ENCODE results near the gene AGR2. TPM values are rescaled to one million over a fixed set of nuclear protein-coding genes. Genes with fewer than 3 reads are reported as not detected.

AGR2 gene
- total and polyA plus RNA-seq, 2 experiments from 2014 or later, result 173 to 178 TPM

- Histone ChIP-seq H3K27ac (peak overlapping the region; percentile 25), H3K4me1 (ENCODE audit: insufficient read depth) (no peaks in the 10 kb centered on the region), H4K20me1 (ENCODE audit: insufficient read depth, poor library complexity, severe bottlenecking) (no peaks in the 10 kb centered on the region), H2AFZ (no peak overlapping the region), H3K27me3 (no peaks in the 10 kb centered on the region), H3K4me2 (no peak overlapping the region), H3K4me3 (no peak overlapping the region), H3K9me3 (ENCODE audit: low read depth) (no peaks in the 10 kb centered on the region), H3K36me3 (replicated peaks; ENCODE audit: insufficient read depth, low read depth) (no peaks in the 10 kb centered on the region), H3K79me2 (no peaks in the 10 kb centered on the region), H3K9me2 (replicated peaks; ENCODE audit: insufficient read depth) (no peaks in the 10 kb centered on the region)
- 61% methylated on average over 4 of the region's 4 CpGs for WGBS (ENCODE audit: low lambda C conversion rate, missing lambda C conversion rate)
- no peak for TF ChIP-seq EZH2phosphoT487 (IDR thresholded peaks at IDR 0.05; ENCODE audit: low read depth, severe bottlenecking, unreplicated experiment)
- no peak for DNase-seq (ENCODE audit: low spot score)
Observed at GRCh38 chr7:16786257-16786656, 18.5 kb downstream of the AGR2 start.

GRCh38 chr7:16785846-16786245 is 19.0 kb downstream of the AGR2 start:
- H3K27ac ChIP-seq, result peak overlapping the region; percentile 28
- H3K27me3 ChIP-seq, result no peaks in the 10 kb centered on the region
- H3K79me2 ChIP-seq, result no peaks in the 10 kb centered on the region
- WGBS (ENCODE audit: low lambda C conversion rate, missing lambda C conversion rate), result 64% methylated on average over 2 of the region's 2 CpGs
- H2AFZ ChIP-seq, result no peak overlapping the region
- TF ChIP-seq EZH2 (IDR thresholded peaks at IDR 0.05; ENCODE audit: borderline replicate concordance) (no peak), CTCF (IDR thresholded peaks at IDR 0.05; ENCODE audit: poor library complexity) (no peak), EZH2phosphoT487 (IDR thresholded peaks at IDR 0.05; ENCODE audit: low read depth, severe bottlenecking, unreplicated experiment) (no peak)
- no peak overlapping the region for H3K4me2 ChIP-seq
- no peak for DNase-seq (ENCODE audit: low spot score)
- H4K20me1 ChIP-seq (ENCODE audit: insufficient read depth, poor library complexity, severe bottlenecking), result no peaks in the 10 kb centered on the region
- H3K36me3 ChIP-seq (replicated peaks; ENCODE audit: insufficient read depth, low read depth), result no peaks in the 10 kb centered on the region
- no peak overlapping the region for H3K4me3 ChIP-seq
- no peaks in the 10 kb centered on the region for H3K4me1 ChIP-seq (ENCODE audit: insufficient read depth)
- H3K9me3 ChIP-seq (ENCODE audit: low read depth), result no peaks in the 10 kb centered on the region
- no peaks in the 10 kb centered on the region for H3K9me2 ChIP-seq (replicated peaks; ENCODE audit: insufficient read depth)

- TF ChIP-seq EZH2 (IDR thresholded peaks at IDR 0.05; ENCODE audit: borderline replicate concordance), result no peak
- no peak for TF ChIP-seq EZH2phosphoT487 (IDR thresholded peaks at IDR 0.05; ENCODE audit: low read depth, severe bottlenecking, unreplicated experiment)
- no peak for TF ChIP-seq CTCF (IDR thresholded peaks at IDR 0.05; ENCODE audit: poor library complexity)
- H3K79me2 ChIP-seq, result no peaks in the 10 kb centered on the region
- no peak for DNase-seq (ENCODE audit: low spot score)
- no peaks in the 10 kb centered on the region for H3K9me3 ChIP-seq (ENCODE audit: low read depth)
- H3K27ac ChIP-seq, result no peak overlapping the region
- H3K9me2 ChIP-seq (replicated peaks; ENCODE audit: insufficient read depth), result no peaks in the 10 kb centered on the region
- no peak overlapping the region for H3K4me2 ChIP-seq
- no peaks in the 10 kb centered on the region for H4K20me1 ChIP-seq (ENCODE audit: insufficient read depth, poor library complexity, severe bottlenecking)
- H3K36me3 ChIP-seq (replicated peaks; ENCODE audit: insufficient read depth, low read depth), result no peaks in the 10 kb centered on the region
- H3K4me1 ChIP-seq (ENCODE audit: insufficient read depth), result no peaks in the 10 kb centered on the region
- no peak overlapping the region for H2AFZ ChIP-seq
- no peaks in the 10 kb centered on the region for H3K27me3 ChIP-seq
- no peak overlapping the region for H3K4me3 ChIP-seq
- 94% methylated on average over 1 of the region's 1 CpG for WGBS (ENCODE audit: low lambda C conversion rate, missing lambda C conversion rate)
Observed at GRCh38 chr7:16785321-16785720, 19.5 kb downstream of the AGR2 start.

GRCh38 chr7:16780596-16780995 is 24.2 kb downstream of the AGR2 start:
- no peaks in the 10 kb centered on the region for H4K20me1 ChIP-seq (ENCODE audit: insufficient read depth, poor library complexity, severe bottlenecking)
- H3K9me3 ChIP-seq (ENCODE audit: low read depth), result no peaks in the 10 kb centered on the region
- H3K27me3 ChIP-seq, result no peaks in the 10 kb centered on the region
- no peak for TF ChIP-seq EZH2phosphoT487 (IDR thresholded peaks at IDR 0.05; ENCODE audit: low read depth, severe bottlenecking, unreplicated experiment)
- no peak for DNase-seq (ENCODE audit: low spot score)
- no peaks in the 10 kb centered on the region for H3K4me1 ChIP-seq (ENCODE audit: insufficient read depth)
- no peak overlapping the region for H3K4me3 ChIP-seq
- H3K36me3 ChIP-seq (replicated peaks; ENCODE audit: insufficient read depth, low read depth), result no peaks in the 10 kb centered on the region
- H3K9me2 ChIP-seq (replicated peaks; ENCODE audit: insufficient read depth), result no peaks in the 10 kb centered on the region
- H3K4me2 ChIP-seq, result no peak overlapping the region
- H2AFZ ChIP-seq, result no peak overlapping the region
- H3K27ac ChIP-seq, result no peak overlapping the region
- 90% methylated on average over 1 of the region's 1 CpG for WGBS (ENCODE audit: low lambda C conversion rate, missing lambda C conversion rate)
- peaks cover 34% of the 10 kb centered on the region for H3K79me2 ChIP-seq

Data from hepatocyte (in vitro differentiated cells).